ENCODE results near the gene PSMG3.
A peak's percentile ranks its signal among the peaks of the same experiment; 100 is the strongest.

Gene PSMG3

GRCh38 chr7:1569833-1570632 is at the start of gene PSMG3 (continued):
- peak; percentile 25; the same call in 1 of the 2 replicates for TF ChIP-seq TRIM28 (IDR thresholded peaks at IDR 0.05; ENCODE audit: borderline replicate concordance, low read length)
- peak; percentile 72 for TF ChIP-seq ZNF501 (tag by site-specific recombination; IDR thresholded peaks at IDR 0.05)
- TF ChIP-seq SP2 (tag by site-specific recombination; IDR thresholded peaks at IDR 0.05) = peak; percentile 63
- no peak for TF ChIP-seq ZNF514 (tag by site-specific recombination; IDR thresholded peaks at IDR 0.05)
- 0 out of 2 replicates have a peak, but pooled peaks have one; percentile 18 for TF ChIP-seq ZNF221 (tag by site-specific recombination; IDR thresholded peaks at IDR 0.05; ENCODE audit: borderline replicate concordance)
- no peak for TF ChIP-seq ZNF791 (tag by site-specific recombination; IDR thresholded peaks at IDR 0.05)
- TF ChIP-seq ZNF362 (tag by site-specific recombination; IDR thresholded peaks at IDR 0.05) = no peak
- TF ChIP-seq ZNF416 (tag by site-specific recombination; IDR thresholded peaks at IDR 0.05) = no peak
- TF ChIP-seq ZNF513 (tag by site-specific recombination; IDR thresholded peaks at IDR 0.05) = no peak
- TF ChIP-seq ZNF174 (tag by site-specific recombination; IDR thresholded peaks at IDR 0.05) = no peak
- no peak for TF ChIP-seq SETDB1 (IDR thresholded peaks at IDR 0.05; ENCODE audit: insufficient read length, low read length)
- no peak for TF ChIP-seq ZNF48 (tag by site-specific recombination; IDR thresholded peaks at IDR 0.05)
- no peak for TF ChIP-seq ZNF529 (tag by site-specific recombination; IDR thresholded peaks at IDR 0.05; ENCODE audit: insufficient replicate concordance)
- no peak for TF ChIP-seq ZNF701 (tag by site-specific recombination; IDR thresholded peaks at IDR 0.05)
- no peak for TF ChIP-seq ZNF473 (tag by site-specific recombination; IDR thresholded peaks at IDR 0.05)
- no peak for TF ChIP-seq MYNN (tag by site-specific recombination; IDR thresholded peaks at IDR 0.05; ENCODE audit: borderline replicate concordance)
- peak; percentile 67 for TF ChIP-seq ZXDB (tag by site-specific recombination; IDR thresholded peaks at IDR 0.05)
- no peak for TF ChIP-seq ZNF658 (tag by site-specific recombination; IDR thresholded peaks at IDR 0.05)
- TF ChIP-seq PBX3 (CRISPR knock-in tag; IDR thresholded peaks at IDR 0.05) = 0 out of 2 replicates have a peak, but pooled peaks have one; percentile 16
- TF ChIP-seq ZNF324 (tag by site-specific recombination; IDR thresholded peaks at IDR 0.05) = no peak; the same call in 1 of the 2 replicates
- TF ChIP-seq CTCF (tag by site-specific recombination; IDR thresholded peaks at IDR 0.05) = peak; percentile 84
- no peak for TF ChIP-seq ZNF248 (tag by site-specific recombination; IDR thresholded peaks at IDR 0.05)
- TF ChIP-seq ZBTB20 (tag by site-specific recombination; IDR thresholded peaks at IDR 0.05) = peak; percentile 65; the same call in 1 of the 2 replicates
- TF ChIP-seq ZSCAN18 (tag by site-specific recombination; IDR thresholded peaks at IDR 0.05) = no peak
- no peak for TF ChIP-seq ZNF239 (tag by site-specific recombination; IDR thresholded peaks at IDR 0.05)
- TF ChIP-seq ZIC2 (tag by site-specific recombination; IDR thresholded peaks at IDR 0.05) = peak; percentile 16; the same call in 1 of the 2 replicates
- 0 out of 2 replicates have a peak, but pooled peaks have one; percentile 15 for TF ChIP-seq ZEB2 (tag by site-specific recombination; IDR thresholded peaks at IDR 0.05)
- no peak; the same call in 1 of the 2 replicates for TF ChIP-seq ZNF777 (tag by site-specific recombination; IDR thresholded peaks at IDR 0.05; ENCODE audit: borderline replicate concordance)
- no peak for TF ChIP-seq ZNF404 (tag by site-specific recombination; IDR thresholded peaks at IDR 0.05)
- no peak for TF ChIP-seq ZNF433 (tag by site-specific recombination; IDR thresholded peaks at IDR 0.05; ENCODE audit: low read depth)
- TF ChIP-seq ZNF677 (tag by site-specific recombination; IDR thresholded peaks at IDR 0.05) = no peak
- TF ChIP-seq ZBTB44 (tag by site-specific recombination; IDR thresholded peaks at IDR 0.05) = no peak
- no peak for TF ChIP-seq HOXD13 (CRISPR knock-in tag; IDR thresholded peaks at IDR 0.05; ENCODE audit: borderline replicate concordance)

Data from HEK293 (cell line).